Prostate gland (tissue), 2 donors: ENCODE data around the gene GFER. TPM values are rescaled to one million over a fixed set of nuclear protein-coding genes. Genes with fewer than 3 reads are reported as not detected.

ENCODE experiments used
- DNase-seq: peaks from one replicate; pipeline ENCODE4 v3.0.0-alpha.2; 2019; ENCODE audit warnings: low spot score
- H3K27ac ChIP-seq, 2 donors: fragments of 200-600 bp; sonication (generic); 2 replicates each; pipeline ENCODE4 v1.5.1; 2017 to 2019
- H3K27me3 ChIP-seq: fragments of 200-600 bp; sonication (generic); replicated peaks from 2 replicates; pipeline ENCODE4 v1.5.1; 2019; ENCODE audit not compliant: insufficient read depth
- H3K36me3 ChIP-seq, 2 donors: fragments of 200-600 bp; sonication (generic); 1 replicate in 1 of 2; 2 replicates in 1 of 2; pipeline versions ENCODE4 v1.5.1 to v1.8.1; 2017 to 2019
- H3K4me1 ChIP-seq: fragments of 200-600 bp; sonication (generic); replicated peaks from 2 replicates; pipeline ENCODE4 v1.5.1; 2019
- H3K4me3 ChIP-seq, 2 donors: fragments of 200-600 bp; sonication (generic); 2 replicates each; pipeline ENCODE4 v1.5.1; 2017 to 2019
- H3K9me3 ChIP-seq: fragments of 200-600 bp; sonication (generic); 2 replicates; pipeline ENCODE4 v1.5.1; 2017
- CTCF ChIP-seq, 4 experiments: fragments of 200-600 bp in 2 of 4; fragments of 450-650 bp in 2 of 4; sonication (generic) in 2 of 4; IDR thresholded peaks; 1 replicate in 3 of 4; 2 replicates in 1 of 4; pipeline ENCODE4 v1.5.1; 2016 to 2019; ENCODE audit warnings: antibody characterized with exemption in 4 of 4, mild to moderate bottlenecking in 2 of 4, moderate library complexity in 2 of 4
- POLR2A ChIP-seq: fragments of 450-650 bp; IDR thresholded peaks from one replicate; pipeline ENCODE4 v1.6.1; 2016; ENCODE audit warnings: antibody characterized with exemption, mild to moderate bottlenecking
- POLR2AphosphoS5 ChIP-seq: sonication (generic); formaldehyde crosslinking; IDR thresholded peaks from one replicate; pipeline ENCODE4 v1.6.1; 2017; ENCODE audit warnings: antibody characterized with exemption
- WGBS: methylation state at CpG from one replicate; pipeline ENCODE4 v1.1.5; 2018; 5-methylcytosine and 5-hydroxymethylcytosine counted together
- intact Hi-C: fragments of 100-400 bp; cut with DNase I; formaldehyde crosslinking; loops from one replicate; pipeline ENCODE4 v1.14.2; 2022
- total RNA-seq, 2 donors: library from RNA; depleted of rRNA; stranded (reverse); fragments of >200 nt; gene quantifications; one replicate each; pipeline ENCODE4 v1.1.0, GENCODE V29; 2016

GFER gene
- total RNA-seq, 2 donors from 2014 or later, result 21.1 to 26.6 TPM

- no peak for DNase-seq
- Histone ChIP-seq H3K9me3 (no peaks in the 10 kb centered on the region), H3K27me3 (no peaks in the 10 kb centered on the region), H3K4me1 (peaks cover 8% of the 10 kb centered on the region), H3K4me3 (peak overlapping the region; percentile 86 to 99), H3K27ac (peak overlapping the region; percentile 85 to 95), H3K36me3 (no peaks in the 10 kb centered on the region)
- TF ChIP-seq POLR2AphosphoS5 (no peak), POLR2A (no peak), CTCF (IDR thresholded peaks at IDR 0.05) (no peak)
- intact Hi-C loops, result no loop called here
- WGBS, result 7% methylated on average over 44 of the region's 44 CpGs
These were observed 20.0 kb upstream of the GFER start for GRCh38 chr16:1963806-1964505.

GRCh38 chr16:1964506-1965395 is 19.2 kb upstream of the GFER start, which contains the start of gene RPS2:
Gene RPS2 (minus strand): TSS chr16:1964826. CDS start chr16:1964625, 201 bp downstream.
- intact Hi-C loops, result no loop called here
- peak; percentile 74 for TF ChIP-seq POLR2A
- TF ChIP-seq POLR2AphosphoS5, result peak; percentile 97
- TF ChIP-seq CTCF (IDR thresholded peaks at IDR 0.05), result peak in 2 of 4 experiments; percentile 4 to 38
- Histone ChIP-seq H3K4me1 (peaks cover 8% of the 10 kb centered on the region), H3K4me3 (peak within 1 kb of the TSS; percentile 86 to 99), H3K27me3 (no peaks in the 10 kb centered on the region), H3K36me3 (no peaks in the 10 kb centered on the region), H3K9me3 (no peaks in the 10 kb centered on the region), H3K27ac (peak within 1 kb of the TSS; percentile 85 to 95)
- WGBS, result under 1% methylated on average over 84 of the region's 97 CpGs
- DNase-seq, result peak; percentile 100

- Histone ChIP-seq H3K36me3 (no peaks in the 10 kb centered on the region), H3K27me3 (no peaks in the 10 kb centered on the region), H3K4me3 (peak overlapping the region; percentile 86 to 99), H3K9me3 (no peaks in the 10 kb centered on the region), H3K27ac (peak overlapping the region; percentile 85 to 95), H3K4me1 (peaks cover 8% of the 10 kb centered on the region)
- DNase-seq, result no peak
- intact Hi-C loops, result no loop called here
- no peak for TF ChIP-seq POLR2AphosphoS5
- 16% methylated on average over 23 of the region's 24 CpGs for WGBS
These were observed 18.5 kb upstream of the GFER start for GRCh38 chr16:1965396-1966001.

- Histone ChIP-seq H3K36me3 (no peaks in the 10 kb centered on the region), H3K9me3 (no peaks in the 10 kb centered on the region), H3K4me1 (peaks cover 8% of the 10 kb centered on the region), H3K27me3 (no peaks in the 10 kb centered on the region), H3K4me3 (peak within 1 kb of the TSS; percentile 86 to 99), H3K27ac (peak within 1 kb of the TSS in 1 of 2 donors; percentile 85)
- no peak for DNase-seq
- intact Hi-C loops, result no loop called here
- TF ChIP-seq POLR2AphosphoS5 (no peak), POLR2A (no peak), CTCF (IDR thresholded peaks at IDR 0.05) (no peak)
- WGBS, result 94% methylated on average over 6 of the region's 6 CpGs
These were observed 17.5 kb upstream of the GFER start, which contains the start of gene RNF151 for GRCh38 chr16:1966460-1966859. Gene RNF151 (plus strand): TSS chr16:1966856. CDS start chr16:1966882, 26 bp downstream.
